ENCODE measurements around the gene HOXA3.
A peak's percentile ranks its signal among the peaks of the same experiment; 100 is the strongest.

HOXA3 gene

DNA sequence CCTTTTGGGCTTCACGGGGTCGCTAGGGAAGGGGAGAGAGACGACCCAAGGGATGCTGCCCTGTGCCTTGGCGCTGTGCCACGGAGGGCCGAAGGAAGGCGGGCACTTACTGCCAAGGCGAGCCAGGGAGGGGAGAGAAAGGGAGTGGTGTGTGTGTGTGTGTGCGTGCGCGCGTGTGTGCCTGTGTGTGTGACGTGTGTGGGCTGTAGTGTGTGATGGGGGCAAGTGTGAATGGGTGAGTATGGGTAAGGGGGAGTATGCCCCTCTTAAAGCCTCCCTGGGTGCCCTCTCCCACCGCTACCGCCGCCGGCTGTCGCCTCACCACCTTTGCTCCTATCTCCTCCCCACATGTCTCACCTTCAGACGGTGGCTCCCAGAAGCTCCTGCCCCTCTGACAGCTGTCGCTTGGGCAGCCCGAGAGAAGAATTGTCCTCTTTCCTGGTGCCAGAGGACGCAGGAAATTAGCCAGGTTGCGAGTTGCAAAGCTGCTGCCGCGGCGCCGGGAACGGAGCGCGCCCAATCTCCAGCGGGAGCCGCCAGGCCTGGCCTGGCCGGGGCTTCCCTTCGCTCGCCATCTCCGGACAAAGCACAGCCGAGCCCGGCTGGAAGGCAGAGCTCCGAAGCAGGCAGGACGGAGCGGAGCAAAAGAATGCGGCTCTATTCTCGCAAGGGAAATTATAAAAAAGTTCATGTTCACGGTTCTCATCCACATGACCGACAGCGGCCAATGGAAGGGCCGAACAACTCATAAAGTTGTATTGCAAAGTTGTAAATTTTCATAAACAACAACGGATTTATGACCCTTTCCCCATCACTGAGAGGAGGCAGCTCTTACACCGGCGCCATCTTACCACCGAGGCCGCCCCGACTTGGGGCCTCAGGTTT is at the start of gene HOXA3:
Gene HOXA3 (minus strand): TSS at position 653 of the 885 bp plus-strand sequence. CDS start 41,943 bp downstream, outside the sequence.
- no peak for DNase-seq (ENCODE audit: low spot score)

GRCh38 chr7:27201580-27202017 is 49.2 kb upstream of the HOXA3 start:
- DNase-seq (ENCODE audit: low spot score) = no peak

GRCh38 chr7:27200761-27201579 is 48.6 kb upstream of the HOXA3 start:
- no peak for DNase-seq (ENCODE audit: low spot score)

GRCh38 chr7:27199849-27200760 is 47.7 kb upstream of the HOXA3 start, which contains the start of gene HOXA13:
Gene HOXA13 (minus strand): TSS chr7:27200091. CDS start chr7:27200077, 14 bp downstream.
- no peak for DNase-seq (ENCODE audit: low spot score)

DNA sequence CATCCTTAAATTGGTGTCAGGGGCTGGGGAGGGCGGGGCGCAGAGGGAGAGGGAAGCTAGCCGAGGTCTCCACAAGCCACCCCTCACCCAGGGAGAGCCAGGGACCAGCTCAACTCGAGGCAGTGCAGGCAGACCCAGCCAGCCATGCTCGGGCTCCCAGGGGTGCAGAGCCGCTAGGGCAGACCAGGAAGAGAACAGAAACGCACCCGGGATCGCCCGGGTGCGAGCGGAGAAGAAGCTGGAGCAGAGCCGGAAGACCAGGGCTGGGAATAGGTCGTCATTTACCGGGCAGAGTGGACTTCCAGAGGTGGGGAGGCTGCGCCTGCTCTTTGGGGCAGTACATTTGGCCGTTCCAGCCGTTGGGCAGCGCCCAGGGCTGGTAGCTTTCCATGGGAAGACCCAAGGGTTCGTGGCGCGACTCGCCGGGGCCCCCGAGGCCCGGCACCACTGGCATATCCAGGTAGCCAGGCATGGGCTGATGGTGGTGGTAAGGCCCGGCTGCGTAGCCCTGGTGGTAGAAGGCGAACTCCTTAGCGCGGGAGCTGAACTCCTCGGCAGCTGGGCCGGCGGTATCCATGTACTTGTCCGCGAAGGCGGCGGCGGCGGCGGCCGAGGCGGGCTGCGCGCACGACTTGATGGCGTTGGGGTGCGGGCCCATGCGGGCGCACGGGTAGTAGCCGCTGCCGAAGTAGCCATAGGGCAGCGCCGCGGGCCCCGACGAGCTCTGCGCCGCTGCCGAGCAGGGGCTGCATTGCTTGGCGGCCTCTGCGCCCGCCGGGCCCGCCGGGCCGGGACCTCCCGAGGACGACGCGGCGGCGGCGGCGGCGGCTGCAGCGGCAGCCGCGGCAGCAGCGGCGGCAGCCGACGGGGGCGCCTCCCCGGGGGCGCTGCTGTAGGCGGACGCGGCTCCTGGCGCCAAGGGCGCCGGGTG is 46.8 kb upstream of the HOXA3 start:
- DNase-seq (ENCODE audit: low spot score) = no peak

DNA sequence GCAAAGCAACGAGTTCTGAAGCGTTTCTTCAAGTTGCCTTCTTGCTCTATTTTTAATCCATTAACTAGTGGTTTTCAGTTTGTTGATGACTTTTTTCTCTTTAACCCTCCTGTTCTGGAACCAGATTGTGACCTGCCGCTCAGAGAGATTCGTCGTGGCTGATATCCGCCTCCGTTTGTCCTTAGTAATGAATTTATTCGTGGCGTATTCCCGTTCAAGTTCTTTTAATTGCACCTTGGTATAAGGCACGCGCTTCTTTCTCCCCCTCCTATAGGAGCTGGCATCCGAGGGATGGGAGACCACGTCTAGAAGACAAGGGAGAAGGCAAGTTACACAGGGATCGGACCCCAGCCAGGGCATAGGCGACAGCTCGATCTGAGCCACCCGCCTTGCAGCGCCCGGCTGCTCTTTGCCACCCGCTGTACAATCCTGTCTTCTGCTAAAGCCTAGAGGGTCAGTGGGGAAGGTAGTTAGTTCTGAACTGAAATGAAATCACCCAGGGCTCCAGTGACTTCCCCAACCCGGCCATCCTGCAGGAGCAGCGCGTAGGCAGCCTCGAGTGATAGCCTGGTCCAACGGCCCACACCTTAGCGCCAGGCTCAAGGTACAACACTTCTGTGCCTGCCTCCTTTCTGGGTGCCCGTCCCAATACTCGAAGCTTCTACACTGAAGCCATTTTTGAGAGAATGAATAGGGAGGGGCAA is 45.9 kb upstream of the HOXA3 start:
- DNase-seq (ENCODE audit: low spot score) = no peak

- DNase-seq (ENCODE audit: low spot score) = no peak
These were observed 45.0 kb upstream of the HOXA3 start for GRCh38 chr7:27197137-27198042.

DNA sequence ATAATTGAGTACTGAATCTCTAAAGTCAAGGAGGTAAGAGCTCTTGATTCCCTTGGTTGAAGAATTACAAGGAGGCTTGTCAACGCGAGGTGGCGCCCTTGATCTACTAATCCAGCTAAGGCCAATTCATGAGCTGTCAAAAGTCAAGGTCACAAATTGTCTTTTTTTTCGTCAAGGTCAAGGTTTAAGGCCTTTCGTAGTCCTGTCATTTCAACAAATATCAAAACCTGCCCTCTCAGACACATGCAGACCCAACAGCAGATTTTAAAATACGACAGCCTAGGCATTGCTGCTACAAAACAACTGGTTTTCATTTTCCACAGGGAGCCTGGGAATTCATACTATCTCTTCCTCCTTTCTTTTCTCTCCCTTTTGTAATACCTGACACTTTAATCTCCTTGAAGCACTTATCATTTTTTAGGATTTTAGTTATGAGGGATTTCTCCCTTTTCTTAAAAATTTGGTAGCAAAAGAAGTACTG is 43.9 kb upstream of the HOXA3 start:
- peak; percentile 77 for DNase-seq (ENCODE audit: low spot score)

DNA sequence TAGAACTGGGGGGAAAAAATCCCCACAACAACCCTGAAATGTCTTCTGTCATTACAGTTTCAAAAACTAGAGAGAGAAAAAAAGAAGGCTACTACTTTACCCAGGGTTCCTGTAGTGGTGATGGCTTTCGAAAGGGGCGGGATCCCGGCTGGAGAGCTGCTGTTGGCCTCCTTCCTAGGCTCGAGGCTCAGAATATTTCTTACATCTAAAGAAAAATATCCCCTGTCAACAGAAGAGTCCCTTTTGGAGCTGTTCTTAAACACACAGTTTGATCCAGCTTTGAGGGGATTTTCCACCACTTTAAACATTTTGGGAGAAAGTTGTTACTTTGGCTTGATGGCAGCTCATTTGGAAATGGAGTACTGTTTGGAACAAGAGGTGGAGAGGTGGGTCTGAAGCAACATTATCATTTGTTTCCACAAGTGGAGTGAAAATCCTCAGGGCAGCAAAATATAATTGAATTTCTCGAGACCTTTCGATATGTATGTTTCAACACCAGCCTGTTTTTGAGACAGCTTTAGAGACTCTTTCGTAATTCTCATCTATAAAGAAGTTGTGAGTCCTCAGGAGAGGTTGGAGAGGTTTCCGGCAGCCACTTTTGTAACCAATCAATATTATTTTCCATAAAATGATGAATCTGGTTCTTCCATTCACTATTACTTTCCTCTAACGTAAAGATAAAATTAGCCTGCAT is 42.5 kb upstream of the HOXA3 start:
- DNase-seq (ENCODE audit: low spot score) = no peak

DNA sequence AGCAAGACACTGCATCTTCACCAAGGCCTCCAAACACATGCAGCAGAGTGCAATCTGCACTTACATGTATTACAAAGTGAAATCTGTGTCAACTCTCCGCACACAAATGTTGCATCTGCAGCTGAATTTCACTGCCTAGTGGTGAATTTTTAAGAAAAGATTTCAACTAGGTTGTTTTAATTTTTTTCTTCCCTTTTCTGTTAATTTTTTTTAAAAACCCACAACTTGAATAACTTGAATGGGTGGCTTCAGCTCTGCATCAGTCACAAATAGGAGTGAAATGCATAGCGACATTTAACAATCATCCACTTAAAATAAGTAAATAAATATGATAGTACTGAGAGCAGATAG is 41.6 kb upstream of the HOXA3 start:
- DNase-seq (ENCODE audit: low spot score) = no peak

- no peak for DNase-seq (ENCODE audit: low spot score)
These were observed 41.1 kb upstream of the HOXA3 start for GRCh38 chr7:27193335-27194001.

- DNase-seq (ENCODE audit: low spot score) = no peak
These were observed 40.4 kb upstream of the HOXA3 start for GRCh38 chr7:27192546-27193334.

- no peak for DNase-seq (ENCODE audit: low spot score)
These were observed 39.6 kb upstream of the HOXA3 start for GRCh38 chr7:27191833-27192545.

- DNase-seq (ENCODE audit: low spot score) = no peak
These were observed 38.9 kb upstream of the HOXA3 start for GRCh38 chr7:27191161-27191731.

GRCh38 chr7:27189997-27190748 is 37.8 kb upstream of the HOXA3 start:
- no peak for DNase-seq (ENCODE audit: low spot score)

Data from kidney capillary endothelial cell (primary cell).